Neural cell (in vitro differentiated cells): ENCODE results near the gene TOPORS. TPM values are rescaled to one million over a fixed set of nuclear protein-coding genes. Genes with fewer than 3 reads are reported as not detected.
"Not testable (repeated sequence)": the region's sequence is repeated elsewhere in the genome, so short reads cannot be mapped to it uniquely, and the experiment has no call there.

Source experiments
- H2AFZ ChIP-seq: fragments of 200-600, 300-800 bp; sonication (generic), shearing (Covaris generic); 2 replicates; pipeline ENCODE4 v1.6.0; 2014; ENCODE audit warnings: low read depth, mild to moderate bottlenecking, antibody characterized with exemption, low read length, moderate library complexity
- H3F3A ChIP-seq: fragments of 200-600 bp; shearing (Covaris generic); 2 replicates; pipeline ENCODE4 v1.6.1; 2016; ENCODE audit warnings: mild to moderate bottlenecking, moderate library complexity, mixed read lengths, antibody characterized with exemption, low read length; ENCODE audit not compliant: insufficient read depth, poor library complexity, severe bottlenecking
- H3K27ac ChIP-seq: fragments of 200-600, 300-800 bp; sonication (generic), shearing (Covaris generic); 2 replicates; pipeline ENCODE4 v1.5.1; 2014; ENCODE audit warnings: mild to moderate bottlenecking, low read length, moderate library complexity
- H3K27me3 ChIP-seq: fragments of 300-800, 200-600 bp; sonication (generic), shearing (Covaris generic); 2 replicates; pipeline ENCODE4 v1.6.0; 2014; ENCODE audit warnings: mild to moderate bottlenecking, low read depth, low read length, moderate library complexity; ENCODE audit not compliant: insufficient read depth
- H3K36me3 ChIP-seq: fragments of 300-800, 200-600 bp; sonication (generic), shearing (Covaris generic); 2 replicates; pipeline ENCODE4 v1.5.1; 2014; ENCODE audit warnings: mild to moderate bottlenecking, antibody characterized with exemption, low read length, moderate library complexity; ENCODE audit not compliant: insufficient read depth
- H3K4me2 ChIP-seq: fragments of 300-800, 200-600 bp; sonication (generic), shearing (Covaris generic); 2 replicates; pipeline ENCODE4 v1.6.0; 2014; ENCODE audit warnings: mild to moderate bottlenecking, low read length
- H3K4me3 ChIP-seq: fragments of 300-800, 200-600 bp; sonication (generic), shearing (Covaris generic); 2 replicates; pipeline ENCODE4 v1.5.1; 2014; ENCODE audit warnings: mild to moderate bottlenecking, low read length, moderate library complexity
- H3K79me2 ChIP-seq: fragments of 200-600 bp; shearing (Covaris generic); replicated peaks from 2 replicates; pipeline ENCODE4 v1.6.0; 2014; ENCODE audit warnings: mild to moderate bottlenecking, low read length, moderate library complexity; ENCODE audit not compliant: insufficient read depth
- H3K9ac ChIP-seq: fragments of 300-800, 200-600 bp; sonication (generic), shearing (Covaris generic); 2 replicates; pipeline ENCODE4 v1.6.1; 2016; ENCODE audit warnings: mild to moderate bottlenecking, low read length, mixed read lengths
- H3K9me2 ChIP-seq: fragments of 200-600 bp; shearing (Covaris generic); 2 replicates; pipeline ENCODE4 v1.6.1; 2016; ENCODE audit warnings: mild to moderate bottlenecking, low read length, mixed read lengths; ENCODE audit not compliant: insufficient read depth
- H3K9me3 ChIP-seq: fragments of 200-600, 300-800 bp; sonication (generic), shearing (Covaris generic); 2 replicates; pipeline ENCODE4 v1.6.1; 2016; ENCODE audit warnings: mild to moderate bottlenecking, mixed run types, low read length, moderate library complexity, mixed read lengths
- H4K20me1 ChIP-seq: fragments of 200-600 bp; shearing (Covaris generic); 2 replicates; pipeline ENCODE4 v1.6.1; 2016; ENCODE audit warnings: mild to moderate bottlenecking, mixed run types; ENCODE audit not compliant: insufficient read depth
- EP300 ChIP-seq: fragments of 450-650 bp; conservative IDR thresholded peaks from 2 replicates; pipeline ENCODE4 v1.6.1; 2014; ENCODE audit warnings: antibody characterized with exemption, mild to moderate bottlenecking, moderate library complexity; ENCODE audit not compliant: poor library complexity, severe bottlenecking
- EZH2 ChIP-seq: fragments of 200-600, 300-800 bp; shearing (Covaris generic), sonication (generic); IDR thresholded peaks from 2 replicates; pipeline ENCODE4 v1.6.1; 2014; ENCODE audit warnings: antibody characterized with exemption, low read length, borderline replicate concordance, mild to moderate bottlenecking; ENCODE audit not compliant: insufficient read depth, poor library complexity, severe bottlenecking
- MXI1 ChIP-seq: fragments of 450-650 bp; conservative IDR thresholded peaks from 2 replicates; pipeline ENCODE4 v1.6.1; 2014; ENCODE audit warnings: antibody characterized with exemption, mild to moderate bottlenecking; ENCODE audit not compliant: poor library complexity, severe bottlenecking
- POLR2AphosphoS5 ChIP-seq: IDR thresholded peaks from 2 replicates; pipeline ENCODE4 v1.6.1; 2012
- RAD21 ChIP-seq: fragments of 450-650 bp; conservative IDR thresholded peaks from 2 replicates; pipeline ENCODE4 v1.6.1; 2014; ENCODE audit warnings: antibody characterized with exemption, mild to moderate bottlenecking, moderate library complexity
- SMC3 ChIP-seq: fragments of 450-650 bp; conservative IDR thresholded peaks from 2 replicates; pipeline ENCODE4 v1.6.1; 2014; ENCODE audit warnings: antibody characterized with exemption, mild to moderate bottlenecking, moderate library complexity; ENCODE audit not compliant: poor library complexity
- TAF1 ChIP-seq: IDR thresholded peaks from 2 replicates; pipeline ENCODE4 v1.6.1; 2012; ENCODE audit warnings: low read depth
- polyA plus RNA-seq: library from polyadenylated mRNA; depleted of rRNA; stranded (reverse); fragments of >200 nt; gene quantifications from 2 replicates; pipeline ENCODE4 v1.2.3, GENCODE V29; 2014
- TF ChIP-seq, protein P1 (sequence below): fragments of 450-650 bp; IDR thresholded peaks from 2 replicates; pipeline ENCODE4 v1.5.1; 2014; ENCODE audit warnings: antibody characterized with exemption, mild to moderate bottlenecking, moderate library complexity; ENCODE audit not compliant: poor library complexity, severe bottlenecking
- TF ChIP-seq, protein P2 (sequence below): IDR thresholded peaks from 2 replicates; pipeline ENCODE4 v1.6.1; 2012; ENCODE audit warnings: borderline replicate concordance

The TOPORS gene
- polyA plus RNA-seq, 1 donor from 2014 or later = 18.0 TPM

GRCh38 chr9:32525709-32526030 is 26.7 kb downstream of the TOPORS start:
- Histone ChIP-seq H4K20me1 (no peaks in the 10 kb centered on the region), H3K9me2 (no peaks in the 10 kb centered on the region), H3K4me2 (no peak overlapping the region), H3K36me3 (no peaks in the 10 kb centered on the region), H3K79me2 (no peaks in the 10 kb centered on the region), H3K9ac (no peak overlapping the region), H3K27me3 (no peaks in the 10 kb centered on the region), H3K9me3 (no peaks in the 10 kb centered on the region), H3K27ac (no peak overlapping the region), H3F3A (no peaks in the 10 kb centered on the region), H3K4me3 (peak overlapping the region; percentile 66), H2AFZ (no peak overlapping the region)
- TF ChIP-seq, protein P1, sequence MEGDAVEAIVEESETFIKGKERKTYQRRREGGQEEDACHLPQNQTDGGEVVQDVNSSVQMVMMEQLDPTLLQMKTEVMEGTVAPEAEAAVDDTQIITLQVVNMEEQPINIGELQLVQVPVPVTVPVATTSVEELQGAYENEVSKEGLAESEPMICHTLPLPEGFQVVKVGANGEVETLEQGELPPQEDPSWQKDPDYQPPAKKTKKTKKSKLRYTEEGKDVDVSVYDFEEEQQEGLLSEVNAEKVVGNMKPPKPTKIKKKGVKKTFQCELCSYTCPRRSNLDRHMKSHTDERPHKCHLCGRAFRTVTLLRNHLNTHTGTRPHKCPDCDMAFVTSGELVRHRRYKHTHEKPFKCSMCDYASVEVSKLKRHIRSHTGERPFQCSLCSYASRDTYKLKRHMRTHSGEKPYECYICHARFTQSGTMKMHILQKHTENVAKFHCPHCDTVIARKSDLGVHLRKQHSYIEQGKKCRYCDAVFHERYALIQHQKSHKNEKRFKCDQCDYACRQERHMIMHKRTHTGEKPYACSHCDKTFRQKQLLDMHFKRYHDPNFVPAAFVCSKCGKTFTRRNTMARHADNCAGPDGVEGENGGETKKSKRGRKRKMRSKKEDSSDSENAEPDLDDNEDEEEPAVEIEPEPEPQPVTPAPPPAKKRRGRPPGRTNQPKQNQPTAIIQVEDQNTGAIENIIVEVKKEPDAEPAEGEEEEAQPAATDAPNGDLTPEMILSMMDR = no peak
- no peak for TF ChIP-seq TAF1
- no peak for TF ChIP-seq EZH2
- TF ChIP-seq, protein P2, sequence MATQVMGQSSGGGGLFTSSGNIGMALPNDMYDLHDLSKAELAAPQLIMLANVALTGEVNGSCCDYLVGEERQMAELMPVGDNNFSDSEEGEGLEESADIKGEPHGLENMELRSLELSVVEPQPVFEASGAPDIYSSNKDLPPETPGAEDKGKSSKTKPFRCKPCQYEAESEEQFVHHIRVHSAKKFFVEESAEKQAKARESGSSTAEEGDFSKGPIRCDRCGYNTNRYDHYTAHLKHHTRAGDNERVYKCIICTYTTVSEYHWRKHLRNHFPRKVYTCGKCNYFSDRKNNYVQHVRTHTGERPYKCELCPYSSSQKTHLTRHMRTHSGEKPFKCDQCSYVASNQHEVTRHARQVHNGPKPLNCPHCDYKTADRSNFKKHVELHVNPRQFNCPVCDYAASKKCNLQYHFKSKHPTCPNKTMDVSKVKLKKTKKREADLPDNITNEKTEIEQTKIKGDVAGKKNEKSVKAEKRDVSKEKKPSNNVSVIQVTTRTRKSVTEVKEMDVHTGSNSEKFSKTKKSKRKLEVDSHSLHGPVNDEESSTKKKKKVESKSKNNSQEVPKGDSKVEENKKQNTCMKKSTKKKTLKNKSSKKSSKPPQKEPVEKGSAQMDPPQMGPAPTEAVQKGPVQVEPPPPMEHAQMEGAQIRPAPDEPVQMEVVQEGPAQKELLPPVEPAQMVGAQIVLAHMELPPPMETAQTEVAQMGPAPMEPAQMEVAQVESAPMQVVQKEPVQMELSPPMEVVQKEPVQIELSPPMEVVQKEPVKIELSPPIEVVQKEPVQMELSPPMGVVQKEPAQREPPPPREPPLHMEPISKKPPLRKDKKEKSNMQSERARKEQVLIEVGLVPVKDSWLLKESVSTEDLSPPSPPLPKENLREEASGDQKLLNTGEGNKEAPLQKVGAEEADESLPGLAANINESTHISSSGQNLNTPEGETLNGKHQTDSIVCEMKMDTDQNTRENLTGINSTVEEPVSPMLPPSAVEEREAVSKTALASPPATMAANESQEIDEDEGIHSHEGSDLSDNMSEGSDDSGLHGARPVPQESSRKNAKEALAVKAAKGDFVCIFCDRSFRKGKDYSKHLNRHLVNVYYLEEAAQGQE = no peak
- TF ChIP-seq POLR2AphosphoS5 = no peak
- no peak for TF ChIP-seq EP300
- TF ChIP-seq RAD21 = no peak
- no peak for TF ChIP-seq SMC3

- no peak overlapping the region for H2AFZ ChIP-seq
- H3K27ac ChIP-seq = no peak overlapping the region
- TF ChIP-seq EP300 (no peak), TAF1 (no peak), EZH2 (no peak), RAD21 (no peak), SMC3 (no peak), POLR2AphosphoS5 (no peak), MXI1 (no peak)
- TF ChIP-seq, protein P1 = no peak
- TF ChIP-seq, protein P2 = no peak
Measured at GRCh38 chr9:32524892-32525708, 27.3 kb downstream of the TOPORS start.

DNA sequence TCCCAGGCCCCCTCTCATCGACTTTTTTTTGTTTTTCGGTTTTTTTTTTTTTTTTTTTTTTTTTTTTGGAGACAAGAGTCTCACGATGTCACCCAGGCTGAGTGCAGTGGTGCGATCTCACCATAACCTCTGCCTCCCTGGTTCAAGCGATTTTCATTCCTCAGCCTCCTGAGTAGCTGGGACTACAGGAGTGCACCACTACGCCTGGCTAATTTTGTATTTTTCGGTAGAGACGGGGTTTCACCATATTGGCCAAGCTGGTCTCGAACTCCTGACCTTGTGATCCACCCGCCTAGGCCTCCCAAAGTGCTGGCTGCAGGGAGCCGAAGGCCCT is 27.9 kb downstream of the TOPORS start:
- not testable (repeated sequence) for H3K27me3 ChIP-seq, H3K9ac ChIP-seq, H3K36me3 ChIP-seq, H3K79me2 ChIP-seq, H3K9me3 ChIP-seq, H3K4me3 ChIP-seq, H3K9me2 ChIP-seq, H3K27ac ChIP-seq, H3F3A ChIP-seq, H3K4me2 ChIP-seq, H4K20me1 ChIP-seq, H2AFZ ChIP-seq

More at GRCh38 chr9:32524892-32525708, 27.3 kb downstream of the TOPORS start:
- no peaks in the 10 kb centered on the region for H3K9me3 ChIP-seq
- H3K36me3 ChIP-seq = no peaks in the 10 kb centered on the region
- H3K79me2 ChIP-seq = no peaks in the 10 kb centered on the region
- no peaks in the 10 kb centered on the region for H3F3A ChIP-seq
- H3K4me3 ChIP-seq = no peak overlapping the region
- H4K20me1 ChIP-seq = no peaks in the 10 kb centered on the region
- no peak overlapping the region for H3K4me2 ChIP-seq
- H3K27me3 ChIP-seq = no peaks in the 10 kb centered on the region
- no peaks in the 10 kb centered on the region for H3K9me2 ChIP-seq
- H3K9ac ChIP-seq = no peak overlapping the region
